ENCODE results near the gene VMO1.
A peak's percentile ranks its signal among the peaks of the same experiment; 100 is the strongest.

Gene VMO1

DNA sequence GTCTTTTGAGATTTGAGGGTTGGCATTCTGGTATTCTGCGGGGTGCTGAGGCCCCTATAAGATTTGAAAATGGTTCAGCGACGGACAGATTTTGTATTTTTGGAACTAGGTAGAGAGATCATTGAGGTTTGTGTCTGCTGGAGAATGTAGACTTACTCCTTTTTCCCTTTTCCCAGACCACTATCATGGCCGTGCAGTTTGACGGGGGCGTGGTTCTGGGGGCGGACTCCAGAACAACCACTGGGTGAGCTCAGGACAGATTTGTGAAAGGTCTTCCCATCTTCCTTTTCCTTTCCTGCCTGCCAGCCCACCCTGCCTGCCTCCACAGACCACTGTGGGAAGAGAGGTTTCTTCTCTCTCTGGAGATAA, 10.4 kb upstream of the VMO1 start:
- Histone ChIP-seq H3K4me3 (IDR thresholded peaks at IDR 0.05; ENCODE audit: insufficient read depth, low read depth, low read length) (no peak overlapping the region), H3K4me1 (ENCODE audit: low read depth, poor library complexity, severe bottlenecking) (peaks cover 15% of the 10 kb centered on the region), H3K27me3 (ENCODE audit: insufficient read depth, low read depth) (no peaks in the 10 kb centered on the region), H3K79me2 (ENCODE audit: insufficient read depth, low read depth) (no peaks in the 10 kb centered on the region), H3K9ac (peak overlapping the region; percentile 61; the same call in 1 of the 2 replicates), H3K27ac (peak overlapping the region; percentile 35; the same call in 1 of the 2 replicates), H4K20me1 (ENCODE audit: insufficient read depth) (no peaks in the 10 kb centered on the region), H2AFZ (ENCODE audit: low read depth) (no peak overlapping the region), H3K36me3 (ENCODE audit: insufficient read depth) (no peaks in the 10 kb centered on the region), H3K4me2 (peak overlapping the region; percentile 25; the same call in 1 of the 2 replicates)
- TF ChIP-seq, protein P1, sequence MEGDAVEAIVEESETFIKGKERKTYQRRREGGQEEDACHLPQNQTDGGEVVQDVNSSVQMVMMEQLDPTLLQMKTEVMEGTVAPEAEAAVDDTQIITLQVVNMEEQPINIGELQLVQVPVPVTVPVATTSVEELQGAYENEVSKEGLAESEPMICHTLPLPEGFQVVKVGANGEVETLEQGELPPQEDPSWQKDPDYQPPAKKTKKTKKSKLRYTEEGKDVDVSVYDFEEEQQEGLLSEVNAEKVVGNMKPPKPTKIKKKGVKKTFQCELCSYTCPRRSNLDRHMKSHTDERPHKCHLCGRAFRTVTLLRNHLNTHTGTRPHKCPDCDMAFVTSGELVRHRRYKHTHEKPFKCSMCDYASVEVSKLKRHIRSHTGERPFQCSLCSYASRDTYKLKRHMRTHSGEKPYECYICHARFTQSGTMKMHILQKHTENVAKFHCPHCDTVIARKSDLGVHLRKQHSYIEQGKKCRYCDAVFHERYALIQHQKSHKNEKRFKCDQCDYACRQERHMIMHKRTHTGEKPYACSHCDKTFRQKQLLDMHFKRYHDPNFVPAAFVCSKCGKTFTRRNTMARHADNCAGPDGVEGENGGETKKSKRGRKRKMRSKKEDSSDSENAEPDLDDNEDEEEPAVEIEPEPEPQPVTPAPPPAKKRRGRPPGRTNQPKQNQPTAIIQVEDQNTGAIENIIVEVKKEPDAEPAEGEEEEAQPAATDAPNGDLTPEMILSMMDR (conservative IDR thresholded peaks at IDR 0.05; ENCODE audit: low read depth, low read length) = no peak

DNA sequence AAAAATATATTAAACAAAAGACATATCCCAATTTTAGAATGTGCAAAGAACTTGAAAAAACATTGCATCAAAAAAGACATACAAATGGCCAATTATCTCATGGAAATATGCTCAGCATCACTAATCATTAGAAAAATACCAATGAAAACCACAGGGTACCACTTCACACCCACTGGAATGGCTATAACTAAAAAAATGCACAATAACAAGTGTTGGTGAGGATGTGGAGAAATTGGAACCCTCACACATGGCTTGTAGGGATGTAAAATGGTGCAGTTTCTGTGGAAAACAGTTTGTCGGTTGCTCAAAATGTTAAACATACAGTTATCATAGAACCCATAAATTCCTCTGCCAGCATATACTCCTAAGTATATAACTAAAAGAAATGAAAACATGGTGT, 9.0 kb upstream of the VMO1 start:
- Histone ChIP-seq H3K9ac (no peak overlapping the region), H3K36me3 (ENCODE audit: insufficient read depth) (no peaks in the 10 kb centered on the region), H3K4me3 (IDR thresholded peaks at IDR 0.05; ENCODE audit: insufficient read depth, low read depth, low read length) (no peak overlapping the region), H3K79me2 (ENCODE audit: insufficient read depth, low read depth) (no peaks in the 10 kb centered on the region), H3K27ac (no peak overlapping the region), H3K27me3 (ENCODE audit: insufficient read depth, low read depth) (no peaks in the 10 kb centered on the region), H2AFZ (ENCODE audit: low read depth) (no peak overlapping the region), H3K4me2 (no peak overlapping the region), H3K4me1 (ENCODE audit: low read depth, poor library complexity, severe bottlenecking) (peaks cover 4% of the 10 kb centered on the region), H4K20me1 (ENCODE audit: insufficient read depth) (no peaks in the 10 kb centered on the region)
- TF ChIP-seq, protein P1 (conservative IDR thresholded peaks at IDR 0.05; ENCODE audit: low read depth, low read length) = no peak

DNA sequence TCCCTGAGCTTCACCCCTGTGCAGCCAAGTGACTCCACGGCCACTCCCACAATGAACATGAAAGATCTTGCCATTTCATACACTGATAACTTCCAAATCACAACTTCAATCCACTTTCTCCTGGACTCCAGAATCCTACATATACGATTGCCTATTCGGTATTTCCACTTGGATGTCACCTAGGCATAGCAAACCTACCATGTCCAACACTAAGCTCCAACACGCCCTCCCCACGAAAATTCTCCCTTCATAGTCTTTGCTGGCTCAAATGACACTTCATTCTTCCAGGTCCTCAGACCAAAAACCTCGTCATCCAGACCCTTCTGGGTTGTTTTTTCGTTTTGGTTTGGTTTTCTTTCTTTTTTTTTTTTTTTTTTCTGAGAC, 4.5 kb upstream of the VMO1 start:
- no peaks in the 10 kb centered on the region for H3K36me3 ChIP-seq (ENCODE audit: insufficient read depth)
- H3K27ac ChIP-seq = peak overlapping the region; percentile 48
- TF ChIP-seq, protein P1 (conservative IDR thresholded peaks at IDR 0.05; ENCODE audit: low read depth, low read length) = no peak
- no peaks in the 10 kb centered on the region for H3K4me1 ChIP-seq (ENCODE audit: low read depth, poor library complexity, severe bottlenecking)
- no peaks in the 10 kb centered on the region for H3K79me2 ChIP-seq (ENCODE audit: insufficient read depth, low read depth)
- H3K4me3 ChIP-seq (IDR thresholded peaks at IDR 0.05; ENCODE audit: insufficient read depth, low read depth, low read length) = no peak overlapping the region
- no peak overlapping the region for H2AFZ ChIP-seq (ENCODE audit: low read depth)
- H3K27me3 ChIP-seq (ENCODE audit: insufficient read depth, low read depth) = no peaks in the 10 kb centered on the region
- peak overlapping the region; percentile 35; the same call in 1 of the 2 replicates for H3K9ac ChIP-seq
- no peaks in the 10 kb centered on the region for H4K20me1 ChIP-seq (ENCODE audit: insufficient read depth)
- H3K4me2 ChIP-seq = no peak overlapping the region

DNA sequence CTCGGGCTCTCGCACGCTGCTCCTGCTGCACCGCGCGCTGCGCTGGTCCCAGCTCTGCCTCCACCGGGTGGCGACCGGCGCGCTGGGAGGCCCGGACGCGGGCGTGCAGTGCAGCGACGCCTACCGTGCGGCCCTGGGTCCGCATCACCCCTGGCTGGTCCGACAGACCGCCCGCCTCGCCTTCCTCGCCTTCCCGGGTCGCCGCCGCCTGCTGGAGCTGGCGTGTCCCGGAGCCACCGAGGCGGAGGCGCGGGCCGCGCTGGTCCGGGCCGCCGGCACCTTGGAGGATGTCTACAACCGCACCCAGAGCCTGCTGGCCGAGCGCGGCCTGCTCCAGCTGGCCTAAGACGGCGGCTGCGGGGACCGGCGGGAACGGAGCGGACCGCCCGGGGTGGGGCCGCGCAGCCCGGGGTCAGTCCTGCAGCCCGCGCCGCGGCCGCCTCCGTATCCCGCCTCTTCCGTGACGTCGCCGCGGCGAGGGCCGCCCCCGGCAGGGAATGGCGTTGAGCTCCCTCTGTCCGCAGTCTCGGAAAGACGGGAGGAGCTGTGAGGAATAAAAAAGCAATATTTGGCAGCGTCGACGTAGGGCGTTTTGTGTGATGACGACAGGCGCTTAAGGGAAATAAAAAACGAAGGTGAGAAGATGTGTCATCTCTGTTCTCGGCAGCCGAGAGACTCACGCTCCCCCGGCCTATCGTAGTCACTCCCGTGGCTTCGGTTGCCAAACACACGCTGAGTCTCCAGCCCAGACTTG, 4.0 kb upstream of the VMO1 start:
- no peaks in the 10 kb centered on the region for H3K4me1 ChIP-seq (ENCODE audit: low read depth, poor library complexity, severe bottlenecking)
- no peaks in the 10 kb centered on the region for H3K79me2 ChIP-seq (ENCODE audit: insufficient read depth, low read depth)
- H2AFZ ChIP-seq (ENCODE audit: low read depth) = peak overlapping the region; percentile 18; the same call in 1 of the 2 replicates
- no peak overlapping the region for H3K4me3 ChIP-seq (IDR thresholded peaks at IDR 0.05; ENCODE audit: insufficient read depth, low read depth, low read length)
- no peak overlapping the region for H3K4me2 ChIP-seq
- peak overlapping the region; percentile 48 for H3K27ac ChIP-seq
- TF ChIP-seq, protein P1 (conservative IDR thresholded peaks at IDR 0.05; ENCODE audit: low read depth, low read length) = 0 out of 2 replicates have a peak, but pooled peaks have one; percentile 14
- no peaks in the 10 kb centered on the region for H3K27me3 ChIP-seq (ENCODE audit: insufficient read depth, low read depth)
- no peaks in the 10 kb centered on the region for H4K20me1 ChIP-seq (ENCODE audit: insufficient read depth)
- no peaks in the 10 kb centered on the region for H3K36me3 ChIP-seq (ENCODE audit: insufficient read depth)
- H3K9ac ChIP-seq = peak overlapping the region; percentile 35; the same call in 1 of the 2 replicates
